Measurements from ENCODE around the gene ABCB11.
A peak's percentile ranks its signal among the peaks of the same experiment; 100 is the strongest.
"Not testable (repeated sequence)": the region's sequence is repeated elsewhere in the genome, so short reads cannot be mapped to it uniquely, and the experiment has no call there.

The ABCB11 gene

DNA sequence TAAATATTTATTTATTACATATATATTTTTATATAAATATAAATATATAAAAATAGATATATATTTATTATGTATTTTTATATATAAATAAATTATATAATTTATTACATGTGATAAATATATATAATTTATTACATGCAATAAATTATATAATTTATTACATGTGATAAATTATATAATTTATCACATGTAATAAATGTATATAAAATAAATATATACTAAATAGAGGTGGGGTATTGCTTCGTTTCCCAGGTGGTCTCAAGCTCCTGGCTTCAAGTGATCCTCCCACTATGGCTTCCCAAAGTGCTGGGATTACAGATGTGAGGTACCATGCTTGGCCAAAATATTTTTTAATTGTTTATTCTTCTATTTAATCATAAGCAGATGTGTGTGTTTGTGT, 133.7 kb downstream of the ABCB11 start:
- no peaks in the 10 kb centered on the region for H3K36me3 Mint-ChIP-seq (ENCODE audit: low read depth)
- H3K4me3 Mint-ChIP-seq, result no peak overlapping the region
- H3K27ac Mint-ChIP-seq, result no peak overlapping the region
- peaks cover 11% of the 10 kb centered on the region for H3K27me3 Mint-ChIP-seq
- no peaks in the 10 kb centered on the region for H3K9me3 Mint-ChIP-seq
- no peak for DNase-seq
- H3K4me1 Mint-ChIP-seq (ENCODE audit: low read depth), result no peaks in the 10 kb centered on the region

DNA sequence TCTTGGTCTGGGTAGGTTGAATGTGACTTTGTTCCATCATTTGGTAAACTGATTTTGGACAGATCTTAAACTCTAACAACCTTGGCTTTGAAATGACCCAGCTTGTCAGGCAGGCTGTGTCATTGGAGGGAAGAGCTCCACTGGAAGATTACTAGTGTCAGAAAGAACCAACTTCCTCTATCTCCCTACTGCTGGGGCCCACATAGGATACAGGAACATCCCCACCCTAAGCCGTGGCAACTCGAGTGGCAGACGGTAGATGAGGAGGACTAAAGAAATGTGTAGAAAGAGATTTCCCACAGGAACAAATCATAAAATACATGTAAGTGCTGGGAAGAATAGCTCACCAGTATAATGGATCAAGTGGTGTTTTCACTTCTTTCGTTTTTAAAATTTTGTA, 134.3 kb downstream of the ABCB11 start:
- Mint-ChIP-seq H3K36me3 (ENCODE audit: low read depth) (no peaks in the 10 kb centered on the region), H3K4me3 (no peak overlapping the region), H3K27ac (no peak overlapping the region), H3K27me3 (peaks cover 16% of the 10 kb centered on the region), H3K9me3 (no peaks in the 10 kb centered on the region), H3K4me1 (ENCODE audit: low read depth) (no peaks in the 10 kb centered on the region)
- DNase-seq, result no peak

GRCh38 chr2:168895771-168896170, 135.4 kb downstream of the ABCB11 start:
- DNase-seq, result no peak
- Mint-ChIP-seq H3K27ac (no peak overlapping the region), H3K36me3 (ENCODE audit: low read depth) (no peaks in the 10 kb centered on the region), H3K4me3 (no peak overlapping the region), H3K4me1 (ENCODE audit: low read depth) (peaks cover 1% of the 10 kb centered on the region), H3K27me3 (peaks cover 13% of the 10 kb centered on the region), H3K9me3 (no peaks in the 10 kb centered on the region)

DNA sequence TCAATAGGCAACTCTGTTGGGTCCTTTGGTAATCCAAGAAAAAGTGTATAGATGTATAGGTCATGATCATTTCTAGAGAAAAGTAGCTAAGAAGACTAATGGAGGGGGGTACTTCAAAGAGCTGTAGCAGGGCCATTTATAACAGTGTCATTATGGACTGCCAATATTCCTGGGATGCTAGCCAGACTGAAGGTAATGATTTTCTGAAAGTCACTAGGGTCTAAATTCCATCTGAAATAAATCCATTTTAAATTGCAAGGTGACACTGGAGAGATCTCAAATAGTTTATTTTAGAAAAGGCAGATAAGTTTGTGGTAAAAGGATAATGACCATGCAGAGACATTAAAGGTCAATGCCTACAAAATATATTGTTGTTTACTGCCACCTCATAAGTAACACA, 136.4 kb downstream of the ABCB11 start:
- Mint-ChIP-seq H3K9me3 (no peaks in the 10 kb centered on the region), H3K4me3 (no peak overlapping the region), H3K27me3 (peaks cover 13% of the 10 kb centered on the region), H3K36me3 (ENCODE audit: low read depth) (peaks cover 6% of the 10 kb centered on the region), H3K4me1 (ENCODE audit: low read depth) (peaks cover 7% of the 10 kb centered on the region), H3K27ac (no peak overlapping the region)
- no peak for DNase-seq

- Mint-ChIP-seq H3K4me1 (ENCODE audit: low read depth) (peaks cover 11% of the 10 kb centered on the region), H3K27me3 (peaks cover 11% of the 10 kb centered on the region), H3K9me3 (no peaks in the 10 kb centered on the region), H3K4me3 (no peak overlapping the region), H3K27ac (no peak overlapping the region), H3K36me3 (ENCODE audit: low read depth) (peaks cover 9% of the 10 kb centered on the region)
- no peak for DNase-seq
These were observed 137.0 kb downstream of the ABCB11 start for GRCh38 chr2:168894101-168894500.

GRCh38 chr2:168892327-168892726, 138.8 kb downstream of the ABCB11 start:
- Mint-ChIP-seq H3K27me3 (peaks cover 10% of the 10 kb centered on the region), H3K9me3 (no peaks in the 10 kb centered on the region), H3K4me1 (ENCODE audit: low read depth) (peaks cover 11% of the 10 kb centered on the region), H3K36me3 (ENCODE audit: low read depth) (peaks cover 21% of the 10 kb centered on the region), H3K4me3 (no peak overlapping the region), H3K27ac (no peak overlapping the region)
- DNase-seq, result no peak

DNA sequence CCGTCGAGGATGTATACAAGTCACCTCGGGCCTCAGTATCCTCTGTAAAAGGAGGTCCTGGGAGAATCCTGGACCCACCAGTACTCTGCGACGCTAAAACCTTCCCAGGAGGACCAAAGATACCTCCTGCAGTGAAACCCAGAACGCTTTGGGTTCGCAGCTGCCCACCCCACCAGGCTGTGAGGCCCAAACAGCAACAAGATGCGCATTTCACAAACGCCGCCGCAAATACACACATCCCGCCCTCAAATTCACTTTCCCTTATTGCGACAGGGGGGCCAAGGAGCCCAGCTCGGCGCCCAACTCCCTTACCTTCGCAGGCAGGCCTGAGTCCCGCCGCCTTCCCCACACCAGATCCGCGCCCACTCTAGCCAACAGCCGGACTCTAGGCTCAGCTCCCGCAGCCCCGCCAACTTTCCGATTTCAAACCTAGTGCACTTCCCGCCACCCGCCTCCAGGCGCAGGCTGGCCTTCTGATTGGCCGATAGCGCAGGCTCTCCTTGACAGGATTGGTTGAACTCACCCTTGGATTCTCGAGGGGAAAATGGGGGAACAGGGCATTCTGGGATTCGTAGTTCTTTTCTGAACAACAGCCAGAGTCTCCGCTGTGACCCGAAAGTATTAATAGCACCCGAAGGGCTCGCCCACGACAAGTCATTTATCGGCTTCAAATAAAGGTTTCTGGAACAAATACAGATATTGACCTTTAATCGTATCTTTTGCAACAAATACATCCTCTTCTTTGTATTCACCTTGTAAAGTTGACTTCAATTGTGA, 140.9 kb downstream of the ABCB11 start, which contains the start of gene SPC25:
TSS of gene SPC25 (minus strand) at position 425 of the 777 bp plus-strand sequence. CDS start 911 bp downstream, outside the sequence.
- peaks cover 10% of the 10 kb centered on the region for H3K27me3 Mint-ChIP-seq
- peak within 1 kb of the TSS; percentile 93 for H3K27ac Mint-ChIP-seq
- H3K36me3 Mint-ChIP-seq (ENCODE audit: low read depth), result peaks cover 25% of the 10 kb centered on the region

DNA sequence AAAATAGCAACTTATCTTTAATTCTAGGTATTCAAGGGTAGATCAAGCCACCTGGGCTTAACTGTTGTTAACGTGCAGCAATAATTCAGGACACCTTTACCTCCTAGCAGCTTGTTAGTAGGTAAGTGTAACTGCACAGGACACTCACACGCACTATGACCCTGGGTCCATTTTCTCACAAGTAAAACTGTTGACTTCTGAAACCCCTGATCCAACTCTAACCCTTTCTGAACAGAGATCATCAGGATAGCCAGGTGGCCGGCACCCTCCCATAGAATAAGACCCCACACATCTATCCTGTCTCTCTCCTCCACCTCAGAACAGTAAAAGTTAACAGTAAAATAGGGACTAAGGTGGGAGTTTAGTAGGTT, 141.5 kb downstream of the ABCB11 start:
- Mint-ChIP-seq H3K9me3 (no peaks in the 10 kb centered on the region), H3K27ac (peak overlapping the region; percentile 93), H3K27me3 (peaks cover 10% of the 10 kb centered on the region), H3K4me1 (ENCODE audit: low read depth) (peaks cover 20% of the 10 kb centered on the region), H3K4me3 (peak overlapping the region; percentile 96), H3K36me3 (ENCODE audit: low read depth) (peaks cover 25% of the 10 kb centered on the region)
- no peak for DNase-seq

More for the DNA sequence above, 140.9 kb downstream of the ABCB11 start, which contains the start of gene SPC25:
- H3K9me3 Mint-ChIP-seq, result no peaks in the 10 kb centered on the region
- peaks cover 16% of the 10 kb centered on the region for H3K4me1 Mint-ChIP-seq (ENCODE audit: low read depth)
- H3K4me3 Mint-ChIP-seq, result peak within 1 kb of the TSS; percentile 96
- peak; percentile 86 for DNase-seq

DNA sequence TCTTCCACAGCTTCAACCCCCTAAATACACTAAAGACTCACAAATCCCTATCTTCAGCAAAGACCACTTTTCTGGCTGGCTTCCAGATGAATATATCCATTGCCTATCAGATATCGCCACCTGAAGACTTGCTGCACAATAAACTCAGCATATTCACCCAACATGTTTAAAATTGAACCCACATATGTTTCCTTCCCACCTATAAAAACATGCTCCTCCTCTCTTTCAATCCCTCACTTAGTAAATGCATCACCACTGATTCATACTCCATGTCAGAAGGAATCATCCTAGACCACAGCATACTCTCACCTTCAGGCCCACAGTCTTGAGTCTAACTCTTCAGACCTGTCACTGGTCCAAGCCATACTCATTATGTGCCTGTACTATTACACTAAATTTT, 146.1 kb downstream of the ABCB11 start:
- Mint-ChIP-seq H3K27me3 (no peaks in the 10 kb centered on the region), H3K27ac (no peak overlapping the region), H3K4me3 (no peak overlapping the region), H3K36me3 (ENCODE audit: low read depth) (peaks cover 29% of the 10 kb centered on the region), H3K4me1 (ENCODE audit: low read depth) (peaks cover 25% of the 10 kb centered on the region), H3K9me3 (no peaks in the 10 kb centered on the region)
- DNase-seq, result no peak

DNA sequence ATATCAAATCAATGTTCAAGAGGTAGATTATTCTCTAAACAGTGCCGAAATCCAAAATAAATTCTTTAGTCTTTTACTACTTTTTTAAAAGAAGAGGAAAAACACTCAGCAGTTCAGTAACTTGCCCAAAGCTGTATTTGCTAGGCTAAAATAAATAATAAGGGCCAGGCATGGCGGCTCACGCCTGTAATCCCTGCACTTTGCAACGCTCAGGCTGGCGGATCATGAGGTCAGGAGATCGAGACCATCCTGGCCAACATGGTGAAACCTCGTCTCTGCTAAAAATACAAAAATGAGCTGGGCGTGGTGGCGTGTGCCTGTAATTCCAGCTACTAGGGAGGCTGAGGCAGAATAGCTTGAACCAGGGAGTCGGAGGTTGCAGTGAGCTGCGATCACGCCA, 149.0 kb downstream of the ABCB11 start:
- not testable (repeated sequence) for DNase-seq; H3K27me3 Mint-ChIP-seq; H3K27ac Mint-ChIP-seq; H3K36me3 Mint-ChIP-seq (ENCODE audit: low read depth); H3K4me3 Mint-ChIP-seq; H3K9me3 Mint-ChIP-seq
- H3K4me1 Mint-ChIP-seq (ENCODE audit: low read depth), result peaks cover 22% of the 10 kb centered on the region

GRCh38 chr2:168874368-168875054, 156.6 kb downstream of the ABCB11 start:
- H3K9me3 Mint-ChIP-seq, result no peaks in the 10 kb centered on the region
- H3K36me3 Mint-ChIP-seq (ENCODE audit: low read depth), result peaks cover 26% of the 10 kb centered on the region
- no peaks in the 10 kb centered on the region for H3K27me3 Mint-ChIP-seq
- no peak overlapping the region for H3K27ac Mint-ChIP-seq
- no peak for DNase-seq
- H3K4me3 Mint-ChIP-seq, result no peak overlapping the region
- peaks cover 6% of the 10 kb centered on the region for H3K4me1 Mint-ChIP-seq (ENCODE audit: low read depth)

GRCh38 chr2:168870824-168871223, 160.3 kb downstream of the ABCB11 start:
- H3K27me3 Mint-ChIP-seq; H3K4me1 Mint-ChIP-seq (ENCODE audit: low read depth); DNase-seq; H3K4me3 Mint-ChIP-seq; H3K27ac Mint-ChIP-seq; H3K9me3 Mint-ChIP-seq: not testable (repeated sequence)
- H3K36me3 Mint-ChIP-seq (ENCODE audit: low read depth), result peaks cover 35% of the 10 kb centered on the region

Measured in activated T-cell treated with anti-CD3 and anti-CD28 coated beads, Interleukin-2, amount 50 U/mL, for 24 hours (primary cell).